VCaP (cell line): ENCODE data around the gene GGA3.
"Not testable (repeated sequence)": the region's sequence is repeated elsewhere in the genome, so short reads cannot be mapped to it uniquely, and the experiment has no call there.

ENCODE experiments used
- H3K27ac ChIP-seq: fragments of 450-650 bp; 2 replicates; pipeline ENCODE4 v1.5.1; 2017
- CTCF ChIP-seq: fragments of 450-650 bp; conservative IDR thresholded peaks from 2 replicates; pipeline ENCODE4 v1.5.1; 2017; ENCODE audit warnings: mild to moderate bottlenecking, moderate library complexity

The GGA3 gene

GRCh38 chr17:75285123-75285522 lies 23.7 kb upstream of the GGA3 start:
- no peak overlapping the region for H3K27ac ChIP-seq

GRCh38 chr17:75280189-75280588 lies 18.8 kb upstream of the GGA3 start:
- H3K27ac ChIP-seq, result not testable (repeated sequence)

More at GRCh38 chr17:75285123-75285522, 23.7 kb upstream of the GGA3 start:
- no peak for TF ChIP-seq CTCF

GRCh38 chr17:75277664-75278071 lies 16.3 kb upstream of the GGA3 start:
- TF ChIP-seq CTCF, result no peak
- no peak overlapping the region for H3K27ac ChIP-seq

- TF ChIP-seq CTCF, result no peak
- H3K27ac ChIP-seq, result no peak overlapping the region
These were observed 12.7 kb upstream of the GGA3 start for GRCh38 chr17:75273977-75274708.

GRCh38 chr17:75272848-75273184 lies 11.4 kb upstream of the GGA3 start:
- TF ChIP-seq CTCF, result no peak
- peak overlapping the region; percentile 27; the same call in 1 of the 2 replicates for H3K27ac ChIP-seq

GRCh38 chr17:75271955-75272847 lies 10.8 kb upstream of the GGA3 start:
- no peak for TF ChIP-seq CTCF
- H3K27ac ChIP-seq, result peak overlapping the region; percentile 94

- peak; percentile 92 for TF ChIP-seq CTCF
- peak overlapping the region; percentile 94 for H3K27ac ChIP-seq
These were observed 10.0 kb upstream of the GGA3 start for GRCh38 chr17:75271233-75271954.
